Prostate gland (tissue), 2 donors: ENCODE measurements around the gene ATP2A1. TPM values are rescaled to one million over a fixed set of nuclear protein-coding genes. Genes with fewer than 3 reads are reported as not detected.

Experiments used
- DNase-seq: peaks from one replicate; pipeline ENCODE4 v3.0.0-alpha.2; 2019; ENCODE audit warnings: low spot score
- H3K27ac ChIP-seq, 2 donors: fragments of 200-600 bp; sonication (generic); 2 replicates each; pipeline ENCODE4 v1.5.1; 2017 to 2019
- H3K27me3 ChIP-seq: fragments of 200-600 bp; sonication (generic); replicated peaks from 2 replicates; pipeline ENCODE4 v1.5.1; 2019; ENCODE audit not compliant: insufficient read depth
- H3K36me3 ChIP-seq, 2 donors: fragments of 200-600 bp; sonication (generic); 1 replicate in 1 of 2; 2 replicates in 1 of 2; pipeline versions ENCODE4 v1.5.1 to v1.8.1; 2017 to 2019
- H3K4me1 ChIP-seq: fragments of 200-600 bp; sonication (generic); replicated peaks from 2 replicates; pipeline ENCODE4 v1.5.1; 2019
- H3K4me3 ChIP-seq, 2 donors: fragments of 200-600 bp; sonication (generic); 2 replicates each; pipeline ENCODE4 v1.5.1; 2017 to 2019
- H3K9me3 ChIP-seq: fragments of 200-600 bp; sonication (generic); 2 replicates; pipeline ENCODE4 v1.5.1; 2017
- CTCF ChIP-seq, 4 experiments: fragments of 200-600 bp in 2 of 4; fragments of 450-650 bp in 2 of 4; sonication (generic) in 2 of 4; IDR thresholded peaks; 1 replicate in 3 of 4; 2 replicates in 1 of 4; pipeline ENCODE4 v1.5.1; 2016 to 2019; ENCODE audit warnings: antibody characterized with exemption in 4 of 4, mild to moderate bottlenecking in 2 of 4, moderate library complexity in 2 of 4
- POLR2A ChIP-seq: fragments of 450-650 bp; IDR thresholded peaks from one replicate; pipeline ENCODE4 v1.6.1; 2016; ENCODE audit warnings: antibody characterized with exemption, mild to moderate bottlenecking
- POLR2AphosphoS5 ChIP-seq: sonication (generic); formaldehyde crosslinking; IDR thresholded peaks from one replicate; pipeline ENCODE4 v1.6.1; 2017; ENCODE audit warnings: antibody characterized with exemption
- WGBS: methylation state at CpG from one replicate; pipeline ENCODE4 v1.1.5; 2018; 5-methylcytosine and 5-hydroxymethylcytosine counted together
- intact Hi-C: fragments of 100-400 bp; cut with DNase I; formaldehyde crosslinking; loops from one replicate; pipeline ENCODE4 v1.14.2; 2022
- total RNA-seq, 2 donors: library from RNA; depleted of rRNA; stranded (reverse); fragments of >200 nt; gene quantifications; one replicate each; pipeline ENCODE4 v1.1.0, GENCODE V29; 2016

Gene ATP2A1
- 1 to 10 TPM; 1.5 to 3.1 TPM for total RNA-seq

GRCh38 chr16:28878083-28878926, at the start of gene ATP2A1:
Gene ATP2A1 (plus strand): TSS chr16:28878488. CDS start chr16:28878672, 184 bp downstream.
- Histone ChIP-seq H3K36me3 (no peaks in the 10 kb centered on the region), H3K4me1 (peaks cover 5% of the 10 kb centered on the region), H3K27me3 (no peaks in the 10 kb centered on the region), H3K9me3 (no peaks in the 10 kb centered on the region), H3K27ac (no peak within 1 kb of the TSS), H3K4me3 (peak within 1 kb of the TSS; percentile 32 to 50)
- no peak for DNase-seq
- intact Hi-C loops, result no loop called here
- 68% methylated on average over 25 of the region's 25 CpGs for WGBS
- TF ChIP-seq POLR2AphosphoS5, result no peak
- TF ChIP-seq POLR2A, result no peak
- no peak for TF ChIP-seq CTCF (IDR thresholded peaks at IDR 0.05)

GRCh38 chr16:28829747-28830146, 48.5 kb upstream of the ATP2A1 start:
- TF ChIP-seq CTCF (IDR thresholded peaks at IDR 0.05), result no peak
- no peak for TF ChIP-seq POLR2A
- no peak for TF ChIP-seq POLR2AphosphoS5
- no peaks in the 10 kb centered on the region for H3K9me3 ChIP-seq
- H3K4me1 ChIP-seq, result peaks cover 8% of the 10 kb centered on the region
- H3K36me3 ChIP-seq, result peaks cover 33 to 53% of the 10 kb centered on the region in 2 donors
- no peak for DNase-seq
- no peak overlapping the region for H3K27ac ChIP-seq
- WGBS, result 96% methylated on average over 13 of the region's 13 CpGs
- intact Hi-C loops, result no loop called here
- no peaks in the 10 kb centered on the region for H3K27me3 ChIP-seq
- no peak overlapping the region for H3K4me3 ChIP-seq

- intact Hi-C loops, result no loop called here
- 92% methylated on average over 13 of the region's 13 CpGs for WGBS
- H3K36me3 ChIP-seq, result peaks cover 38 to 61% of the 10 kb centered on the region in 2 donors
Measured at GRCh38 chr16:28830531-28830930, 47.8 kb upstream of the ATP2A1 start.

GRCh38 chr16:28834349-28834748, 43.9 kb upstream of the ATP2A1 start:
- no peak for DNase-seq
- Histone ChIP-seq H3K9me3 (no peaks in the 10 kb centered on the region), H3K4me3 (no peak overlapping the region), H3K27ac (no peak overlapping the region), H3K4me1 (no peaks in the 10 kb centered on the region), H3K27me3 (no peaks in the 10 kb centered on the region), H3K36me3 (peaks cover 52 to 71% of the 10 kb centered on the region in 2 donors)
- WGBS, result 95% methylated on average over 14 of the region's 14 CpGs
- intact Hi-C loops, result no loop called here
- TF ChIP-seq CTCF (IDR thresholded peaks at IDR 0.05), result no peak
- TF ChIP-seq POLR2AphosphoS5, result no peak
- TF ChIP-seq POLR2A, result no peak

More at GRCh38 chr16:28830531-28830930, 47.8 kb upstream of the ATP2A1 start:
- TF ChIP-seq POLR2AphosphoS5, result no peak
- TF ChIP-seq POLR2A, result no peak
- TF ChIP-seq CTCF (IDR thresholded peaks at IDR 0.05), result no peak
- Histone ChIP-seq H3K27me3 (no peaks in the 10 kb centered on the region), H3K27ac (no peak overlapping the region), H3K4me3 (no peak overlapping the region), H3K9me3 (no peaks in the 10 kb centered on the region), H3K4me1 (peaks cover 2% of the 10 kb centered on the region)
- DNase-seq, result no peak
